HG03342 (cell line): ENCODE results near the gene ANTKMT.
"Not testable (repeated sequence)": the region's sequence is repeated elsewhere in the genome, so short reads cannot be mapped to it uniquely, and the experiment has no call there.

Source experiments
- ATAC-seq: cut with Tn5 transposase; IDR thresholded peaks from one replicate; pipeline ENCODE4 v1.9.1; 2021; ENCODE audit warnings: mild to moderate bottlenecking, moderate library complexity; ENCODE audit not compliant: unreplicated experiment

The ANTKMT gene

GRCh38 chr16:712740-713250, 8.2 kb upstream of the ANTKMT start:
- ATAC-seq, result not testable (repeated sequence)

DNA sequence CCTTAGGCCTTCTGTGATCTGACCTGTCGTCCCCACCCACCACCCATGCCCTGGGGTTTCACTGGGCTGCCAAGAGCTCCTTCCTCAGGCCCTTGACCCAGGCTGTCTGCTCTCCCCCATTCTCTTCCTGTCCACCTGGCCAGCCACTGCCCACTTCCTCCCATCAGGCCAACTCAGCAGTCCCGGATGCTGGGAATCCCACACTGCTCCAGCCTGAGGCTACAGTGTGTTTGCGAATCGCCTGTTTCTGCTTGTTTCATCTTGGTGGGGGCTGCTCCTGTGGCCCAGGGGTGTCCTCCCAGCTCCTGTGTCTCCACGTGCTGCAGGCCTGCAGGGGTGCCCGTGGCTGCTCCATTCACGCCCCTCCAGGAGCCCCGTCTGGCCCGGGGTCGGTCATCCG, 6.9 kb upstream of the ANTKMT start:
- no peak for ATAC-seq

- ATAC-seq, result peak; percentile 66
Observed at GRCh38 chr16:714558-715476, 6.1 kb upstream of the ANTKMT start, which contains the start of gene METRN. Gene METRN, plus strand, starts transcription at chr16:715118. Its CDS starts 172 bp downstream, at chr16:715290.

DNA sequence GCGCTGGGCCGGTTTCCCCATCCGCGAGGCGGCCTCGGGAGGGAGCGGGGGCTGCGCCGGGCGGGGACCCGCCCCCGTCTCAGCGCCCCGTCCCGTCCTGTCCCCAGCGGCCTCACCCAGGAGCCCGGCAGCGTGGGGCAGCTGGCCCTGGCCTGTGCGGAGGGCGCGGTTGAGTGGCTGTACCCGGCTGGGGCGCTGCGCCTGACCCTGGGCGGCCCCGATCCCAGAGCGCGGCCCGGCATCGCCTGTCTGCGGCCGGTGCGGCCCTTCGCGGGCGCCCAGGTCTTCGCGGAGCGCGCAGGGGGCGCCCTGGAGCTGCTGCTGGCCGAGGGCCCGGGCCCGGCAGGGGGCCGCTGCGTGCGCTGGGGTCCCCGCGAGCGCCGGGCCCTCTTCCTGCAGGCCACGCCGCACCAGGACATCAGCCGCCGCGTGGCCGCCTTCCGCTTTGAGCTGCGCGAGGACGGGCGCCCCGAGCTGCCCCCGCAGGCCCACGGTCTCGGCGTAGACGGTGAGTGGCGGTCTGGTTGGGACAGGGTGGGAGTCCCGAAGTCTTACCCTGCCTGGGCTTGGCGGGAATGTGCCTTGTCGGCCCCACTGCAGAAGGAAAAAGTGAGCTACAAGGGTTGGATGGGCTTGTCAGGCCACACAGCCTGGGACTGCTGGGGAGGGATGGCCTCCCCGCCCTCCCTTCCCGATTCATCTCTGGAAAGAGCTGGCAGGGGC, 5.3 kb upstream of the ANTKMT start:
- no peak for ATAC-seq

- no peak for ATAC-seq
Observed at GRCh38 chr16:716200-716568, 4.8 kb upstream of the ANTKMT start.

DNA sequence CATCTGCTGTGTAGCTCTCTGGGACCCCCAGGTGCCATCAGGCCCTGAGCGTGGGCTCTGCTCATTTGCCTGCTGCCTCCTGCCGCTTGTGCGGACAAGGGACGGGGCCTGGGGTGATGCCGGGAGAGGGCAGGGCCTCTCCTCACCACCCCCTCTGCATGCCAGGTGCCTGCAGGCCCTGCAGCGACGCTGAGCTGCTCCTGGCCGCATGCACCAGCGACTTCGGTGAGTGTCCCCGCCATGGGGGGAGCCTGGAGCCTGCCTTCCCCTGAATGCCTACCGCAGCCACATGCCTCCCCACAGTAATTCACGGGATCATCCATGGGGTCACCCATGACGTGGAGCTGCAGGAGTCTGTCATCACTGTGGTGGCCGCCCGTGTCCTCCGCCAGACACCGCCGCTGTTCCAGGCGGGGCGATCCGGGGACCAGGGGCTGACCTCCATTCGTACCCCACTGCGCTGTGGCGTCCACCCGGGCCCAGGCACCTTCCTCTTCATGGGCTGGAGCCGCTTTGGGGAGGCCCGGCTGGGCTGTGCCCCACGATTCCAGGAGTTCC, 4.1 kb upstream of the ANTKMT start:
- no peak for ATAC-seq

DNA sequence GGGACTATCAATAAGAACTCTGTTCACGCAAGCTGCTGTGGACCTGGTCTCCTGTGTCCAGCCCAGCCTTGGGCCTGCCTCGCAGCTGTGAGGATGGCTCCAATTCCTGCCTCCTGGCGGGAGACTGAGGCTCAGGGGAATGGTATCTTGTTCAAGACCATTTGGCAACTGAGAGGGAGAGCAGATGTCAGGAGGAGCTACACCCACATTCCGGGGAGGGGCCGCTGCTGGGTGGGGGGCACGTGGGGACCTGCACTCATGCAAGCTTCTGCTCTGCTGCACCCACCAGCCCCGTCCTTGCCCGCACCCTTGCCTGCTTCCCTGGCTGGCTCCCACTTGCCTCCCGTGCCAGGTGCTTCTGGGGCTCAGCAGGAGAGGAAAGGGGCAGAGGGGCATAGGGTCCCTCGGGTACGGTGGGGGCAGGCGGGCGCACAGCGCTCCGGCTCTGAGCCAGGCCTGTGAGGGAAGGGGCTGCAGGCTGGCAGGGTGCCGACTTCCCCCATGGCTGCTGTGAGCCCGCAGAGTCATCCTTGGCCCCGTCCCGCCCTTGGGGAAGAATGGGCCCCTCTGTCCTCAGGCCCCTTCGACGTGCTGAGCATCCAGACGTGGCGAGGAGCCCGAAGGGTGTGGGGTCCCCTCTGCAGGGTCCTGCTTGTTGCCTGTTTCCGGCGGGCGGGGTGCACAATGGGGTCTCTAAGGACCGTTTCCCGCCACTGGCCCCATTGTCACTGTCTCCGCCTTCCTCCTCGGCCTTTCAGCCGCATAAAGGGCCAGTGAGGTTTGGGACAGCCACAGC, 3.3 kb upstream of the ANTKMT start:
- ATAC-seq, result no peak

DNA sequence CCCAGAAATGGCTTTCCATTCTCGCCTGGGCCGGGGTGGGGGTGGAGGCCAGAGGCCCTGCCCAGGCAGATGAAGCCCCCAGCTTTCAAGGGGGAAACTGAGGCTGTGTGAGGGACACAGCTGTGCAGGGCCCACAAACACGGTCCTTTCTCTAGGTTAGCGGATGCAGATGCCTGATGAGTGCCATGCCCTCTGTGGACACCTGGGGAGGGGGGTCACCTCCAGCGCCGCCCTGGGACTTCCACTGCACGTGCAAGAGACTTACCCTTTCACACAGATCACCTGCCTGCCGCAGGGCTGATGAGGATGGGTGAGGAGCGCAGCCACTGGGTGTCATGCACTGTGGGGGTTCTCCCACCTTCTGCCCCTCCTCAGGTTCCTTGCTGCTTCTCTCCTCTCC, 2.6 kb upstream of the ANTKMT start:
- no peak for ATAC-seq

- ATAC-seq, result no peak
Observed at GRCh38 chr16:718922-719321, 2.0 kb upstream of the ANTKMT start.

GRCh38 chr16:719815-720446, 1.0 kb upstream of the ANTKMT start:
- ATAC-seq, result no peak

DNA sequence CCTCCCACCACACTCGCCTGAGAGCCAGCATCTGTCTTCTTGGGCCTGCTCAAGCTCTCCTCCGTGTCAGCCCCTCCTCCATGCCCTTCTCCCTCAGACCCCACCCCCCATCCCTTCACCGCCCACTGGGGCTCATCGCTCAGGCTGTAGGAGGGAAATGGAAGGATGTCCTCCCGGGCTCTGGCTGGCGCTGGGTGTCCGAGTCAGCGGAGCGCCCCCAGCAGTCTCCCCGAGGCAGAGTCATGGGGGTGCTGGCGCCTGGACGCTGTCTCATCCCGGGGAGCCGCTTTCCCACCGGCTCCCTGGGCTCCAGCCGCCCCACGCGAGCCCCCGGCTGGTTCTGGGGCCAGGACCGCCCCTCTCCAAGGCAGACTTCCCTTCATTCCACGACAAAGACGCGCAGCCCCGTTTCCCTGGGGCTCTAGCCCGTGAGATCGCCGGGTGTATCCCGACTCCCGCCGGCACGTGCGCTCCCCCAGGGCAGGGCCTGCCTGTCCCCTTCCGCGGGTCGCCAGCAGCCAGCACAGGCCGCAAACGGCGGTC, 428 bp upstream of the ANTKMT start:
- peak; percentile 25 for ATAC-seq

- ATAC-seq, result no peak
Observed at GRCh38 chr16:721765-722540, 1.0 kb downstream of the ANTKMT start.

- ATAC-seq, result no peak
Observed at GRCh38 chr16:722835-723633, 2.1 kb downstream of the ANTKMT start.

GRCh38 chr16:723695-724094, 2.7 kb downstream of the ANTKMT start:
- no peak for ATAC-seq

- ATAC-seq, result no peak
Observed at GRCh38 chr16:724188-725040, 3.5 kb downstream of the ANTKMT start.

DNA sequence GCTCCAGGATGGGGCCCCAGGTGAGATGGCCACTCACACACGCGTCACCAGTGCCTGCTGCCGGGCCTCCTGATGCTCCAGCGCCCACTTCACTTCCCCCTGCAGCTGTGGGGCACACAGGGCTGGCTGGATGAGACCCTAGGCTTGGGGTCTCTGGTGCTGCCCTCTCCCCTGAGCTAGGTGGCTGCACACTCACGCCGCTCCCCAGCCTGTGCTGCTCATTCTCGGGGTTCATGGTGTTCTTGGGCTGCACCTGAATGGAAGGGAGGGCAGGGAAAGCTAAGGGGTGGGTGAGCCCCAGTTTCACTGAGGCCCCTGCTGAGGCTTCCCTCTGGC, 4.1 kb downstream of the ANTKMT start:
- ATAC-seq, result no peak

GRCh38 chr16:725463-726187, 4.7 kb downstream of the ANTKMT start:
- ATAC-seq, result no peak
